HepG2 (cell line): ENCODE data around the gene GOLPH3. TPM values are rescaled to one million over a fixed set of nuclear protein-coding genes. Genes with fewer than 3 reads are reported as not detected.

Source experiments
- CBX2 ChIP-seq, 2 experiments: fragments of 200-600 bp in 1 of 2; sonication (generic); formaldehyde crosslinking in 1 of 2; IDR thresholded peaks; 2 replicates each; pipeline versions ENCODE4 v1.7.0 to v1.8.1; 2018 to 2022; ENCODE audit warnings: low read depth in 2 of 2, low read length in 1 of 2, mild to moderate bottlenecking in 1 of 2, missing genetic modification reagents in 1 of 2
- CHD2 ChIP-seq: IDR thresholded peaks from 2 replicates; pipeline ENCODE4 v1.6.1; 2011; ENCODE audit warnings: low read depth, low read length, improper control_type of control experiment
- DMAP1 ChIP-seq: IDR thresholded peaks from 2 replicates; pipeline ENCODE4 v1.6.1; 2016
- FOXJ3 ChIP-seq: sonication (generic); formaldehyde crosslinking; IDR thresholded peaks from 2 replicates; pipeline ENCODE4 v1.4.0; 2020; ENCODE audit warnings: missing genetic modification reagents, mild to moderate bottlenecking, borderline replicate concordance
- FOXP1 ChIP-seq, 2 experiments: fragments of 450-650 bp in 1 of 2; IDR thresholded peaks; 2 replicates each; pipeline ENCODE4 v1.6.1; 2017 to 2018; ENCODE audit warnings: antibody characterized with exemption in 1 of 2
- HDAC6 ChIP-seq: fragments of 200-600 bp; sonication (generic); IDR thresholded peaks from 2 replicates; pipeline ENCODE4 v1.7.0; 2017; ENCODE audit warnings: mild to moderate bottlenecking, antibody characterized with exemption, low read length, low read depth
- HHEX ChIP-seq: IDR thresholded peaks from 2 replicates; pipeline ENCODE4 v1.6.1; 2016; ENCODE audit warnings: control low read depth
- IRF2 ChIP-seq: IDR thresholded peaks from 2 replicates; pipeline ENCODE4 v1.6.1; 2018; ENCODE audit warnings: missing genetic modification reagents, missing compliant biosample characterization
- KLF11 ChIP-seq: IDR thresholded peaks from 2 replicates; pipeline ENCODE4 v1.6.1; 2016; ENCODE audit warnings: missing compliant biosample characterization
- MEF2D ChIP-seq: sonication (generic); formaldehyde crosslinking; IDR thresholded peaks from 2 replicates; pipeline ENCODE4 v1.5.1; 2020; ENCODE audit warnings: mild to moderate bottlenecking, missing genetic modification reagents
- NFATC3 ChIP-seq: sonication (generic); formaldehyde crosslinking; IDR thresholded peaks from 2 replicates; pipeline ENCODE4 v1.5.1; 2020; ENCODE audit warnings: mild to moderate bottlenecking, missing genetic modification reagents
- NRL ChIP-seq: sonication (generic); formaldehyde crosslinking; IDR thresholded peaks from 2 replicates; pipeline ENCODE4 v1.5.0; 2020; ENCODE audit warnings: missing genetic modification reagents, mild to moderate bottlenecking, moderate library complexity, borderline replicate concordance
- PHF21A ChIP-seq: sonication (generic); formaldehyde crosslinking; IDR thresholded peaks from 2 replicates; pipeline ENCODE4 v1.5.0; 2020; ENCODE audit warnings: mild to moderate bottlenecking, missing genetic modification reagents
- RARG ChIP-seq: sonication (generic); formaldehyde crosslinking; IDR thresholded peaks from 2 replicates; pipeline ENCODE4 v1.4.0; 2020; ENCODE audit warnings: low read depth, mild to moderate bottlenecking, missing genetic modification reagents
- REL ChIP-seq: sonication (generic); formaldehyde crosslinking; conservative IDR thresholded peaks from 2 replicates; pipeline ENCODE4 v1.8.0; 2022; ENCODE audit warnings: mild to moderate bottlenecking, missing genetic modification reagents, moderate library complexity
- RFX5 ChIP-seq: IDR thresholded peaks from 2 replicates; pipeline ENCODE4 v1.6.1; 2011; ENCODE audit warnings: low read depth, low read length, improper control_type of control experiment
- SPEN ChIP-seq: sonication (generic); formaldehyde crosslinking; IDR thresholded peaks from 2 replicates; pipeline ENCODE4 v1.5.1; 2020; ENCODE audit warnings: low read depth, mild to moderate bottlenecking, missing genetic modification reagents
- TBL1XR1 ChIP-seq: fragments of 150-350 bp; IDR thresholded peaks from 2 replicates; pipeline ENCODE4 v1.6.1; 2014; ENCODE audit warnings: borderline replicate concordance, low read length; ENCODE audit not compliant: partially characterized antibody
- TOPORS ChIP-seq: sonication (generic); formaldehyde crosslinking; IDR thresholded peaks from 2 replicates; pipeline ENCODE4 v1.8.0; 2023; ENCODE audit warnings: mild to moderate bottlenecking, missing genetic modification reagents
- XRCC5 ChIP-seq: fragments of 200-400 bp; formaldehyde crosslinking; optimal IDR thresholded peaks from 2 replicates; pipeline ENCODE3; 2017; ENCODE audit warnings: mild to moderate bottlenecking, low read length
- ZBTB20 ChIP-seq: sonication (generic); formaldehyde crosslinking; IDR thresholded peaks from 2 replicates; pipeline ENCODE4 v1.8.1; 2023; ENCODE audit warnings: missing genetic modification reagents, low read depth, mild to moderate bottlenecking, borderline replicate concordance
- ZBTB38 ChIP-seq: sonication (generic); formaldehyde crosslinking; IDR thresholded peaks from 2 replicates; pipeline ENCODE4 v1.5.1; 2020; ENCODE audit warnings: mild to moderate bottlenecking, missing genetic modification reagents
- ZC3H4 ChIP-seq: sonication (generic); formaldehyde crosslinking; IDR thresholded peaks from 2 replicates; pipeline ENCODE4 v1.4.0; 2020; ENCODE audit warnings: missing genetic modification reagents, borderline replicate concordance
- ZNF232 ChIP-seq: sonication (generic); formaldehyde crosslinking; IDR thresholded peaks from 2 replicates; pipeline ENCODE4 v1.4.0; 2020; ENCODE audit warnings: missing genetic modification reagents, borderline replicate concordance
- ZNF251 ChIP-seq: sonication (generic); formaldehyde crosslinking; IDR thresholded peaks from 2 replicates; pipeline ENCODE4 v1.9.0; 2021; ENCODE audit warnings: mild to moderate bottlenecking, missing genetic modification reagents
- ZNF562 ChIP-seq: sonication (generic); formaldehyde crosslinking; IDR thresholded peaks from 2 replicates; pipeline ENCODE4 v1.8.0; 2022; ENCODE audit warnings: missing genetic modification reagents, borderline replicate concordance
- ZNF746 ChIP-seq: sonication (generic); formaldehyde crosslinking; IDR thresholded peaks from 2 replicates; pipeline ENCODE4 v1.8.0; 2022; ENCODE audit warnings: mild to moderate bottlenecking, missing genetic modification reagents
- ZNF768 ChIP-seq: sonication (generic); formaldehyde crosslinking; IDR thresholded peaks from 2 replicates; pipeline ENCODE4 v1.4.0; 2020; ENCODE audit warnings: missing genetic modification reagents
- polyA plus RNA-seq, 8 experiments: library from polyadenylated mRNA; depleted of rRNA in 3 of 8; stranded (reverse) in 7 of 8; unstranded in 1 of 8; fragments of >200 nt; fragmentation: Illumina TruSeq in 4 of 8; extraction: Trizol in 4 of 8; gene quantifications; 2 replicates each; pipeline versions ENCODE4 v1.2.1 to v1.2.3, GENCODE V29; 2011 to 2016; ENCODE audit warnings: low read depth in 4 of 8, missing spikeins in 1 of 8, mixed read lengths in 1 of 8; ENCODE audit not compliant: insufficient read depth in 1 of 8
- total RNA-seq, 5 experiments: library from RNA; depleted of rRNA; stranded (reverse); fragments of >200 nt; fragmentation: Illumina TruSeq; extraction: Trizol; gene quantifications; 2 replicates each; pipeline ENCODE4 v1.2.3, GENCODE V29; 2016; ENCODE audit warnings: low read depth in 1 of 5
- TF ChIP-seq, protein P1 (sequence below): sonication (generic); formaldehyde crosslinking; IDR thresholded peaks from 2 replicates; pipeline ENCODE4 v1.4.0; 2020; ENCODE audit warnings: mild to moderate bottlenecking, missing genetic modification reagents
- TF ChIP-seq, protein P2 (sequence below): sonication (generic); formaldehyde crosslinking; IDR thresholded peaks from 2 replicates; pipeline ENCODE4 v1.5.0; 2020; ENCODE audit warnings: missing genetic modification reagents, mild to moderate bottlenecking, borderline replicate concordance

GOLPH3 gene
- total and polyA plus RNA-seq, 2 of the 13 experiments (the other 11 are each of a cell fraction or from before 2014, with no cell fraction given), result 59.5 to 84.5 TPM

DNA sequence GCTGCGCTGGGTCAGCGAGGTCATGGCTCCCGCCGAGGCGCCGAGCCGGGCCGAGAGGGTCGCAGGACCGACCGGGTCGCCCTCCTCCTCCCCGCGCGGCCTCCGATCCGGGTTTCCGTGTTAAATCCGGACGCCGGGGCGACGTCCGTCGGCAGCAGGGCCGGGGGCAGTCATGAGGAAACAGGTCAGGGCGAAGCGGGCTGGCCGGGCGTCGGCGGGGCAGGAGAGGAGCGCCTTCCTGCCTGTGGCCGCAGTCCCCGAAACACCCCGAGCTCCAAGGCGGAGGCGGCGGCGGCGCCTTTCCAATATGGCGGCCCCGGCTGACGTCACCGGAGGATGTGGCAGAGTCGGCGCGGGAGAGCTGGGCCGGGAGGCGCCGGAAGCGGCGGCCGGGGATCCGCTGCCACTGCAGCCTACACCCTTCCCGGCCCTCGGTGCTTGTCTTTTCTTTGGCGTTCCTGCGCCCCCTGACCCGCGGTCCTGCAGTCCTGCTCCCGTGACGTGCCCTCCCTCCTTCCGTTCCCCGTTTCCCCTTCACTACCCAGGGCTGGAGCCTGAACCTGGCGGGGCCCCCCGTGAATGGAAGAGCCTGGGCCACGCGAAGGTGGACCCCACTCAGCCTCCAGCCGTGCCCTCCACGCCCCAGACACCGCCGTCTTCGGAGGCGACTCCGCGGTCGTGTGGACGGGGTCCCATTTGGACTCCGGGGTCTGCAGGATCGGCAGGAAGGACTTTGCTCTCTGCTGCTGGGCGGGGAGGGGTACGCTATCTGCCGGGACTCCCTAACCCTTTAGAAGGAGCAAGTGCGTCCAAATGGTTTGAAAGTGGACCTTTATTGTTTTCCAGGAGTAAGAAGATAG lies at the start of gene GOLPH3 (continued):
- TF ChIP-seq ZNF746 (CRISPR knock-in tag), result peak; percentile 86; the same call in 1 of the 2 replicates
- TF ChIP-seq ZNF251 (CRISPR knock-in tag), result 0 out of 2 replicates have a peak, but pooled peaks have one; percentile 63
- TF ChIP-seq REL (CRISPR knock-in tag), result no peak
- TF ChIP-seq, protein P1, sequence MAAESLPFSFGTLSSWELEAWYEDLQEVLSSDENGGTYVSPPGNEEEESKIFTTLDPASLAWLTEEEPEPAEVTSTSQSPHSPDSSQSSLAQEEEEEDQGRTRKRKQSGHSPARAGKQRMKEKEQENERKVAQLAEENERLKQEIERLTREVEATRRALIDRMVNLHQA (CRISPR knock-in tag), result no peak
- peak; percentile 85; the same call in 1 of the 2 replicates for TF ChIP-seq RARG
- peak; percentile 45; the same call in 1 of the 2 replicates for TF ChIP-seq TOPORS (CRISPR knock-in tag)
- no peak for TF ChIP-seq ZNF562 (CRISPR knock-in tag)
- TF ChIP-seq DMAP1 (CRISPR knock-in tag), result peak; percentile 94; the same call in 1 of the 2 replicates
- TF ChIP-seq ZBTB20 (CRISPR knock-in tag), result no peak
- TF ChIP-seq ZC3H4 (CRISPR knock-in tag), result no peak
- no peak for TF ChIP-seq CBX2 (IDR thresholded peaks at IDR 0.05; ENCODE audit: low read depth, low read length)
- no peak; the same call in 1 of the 2 replicates for TF ChIP-seq CBX2 (CRISPR knock-in tag; IDR thresholded peaks at IDR 0.05; ENCODE audit: low read depth)
- TF ChIP-seq, protein P2, sequence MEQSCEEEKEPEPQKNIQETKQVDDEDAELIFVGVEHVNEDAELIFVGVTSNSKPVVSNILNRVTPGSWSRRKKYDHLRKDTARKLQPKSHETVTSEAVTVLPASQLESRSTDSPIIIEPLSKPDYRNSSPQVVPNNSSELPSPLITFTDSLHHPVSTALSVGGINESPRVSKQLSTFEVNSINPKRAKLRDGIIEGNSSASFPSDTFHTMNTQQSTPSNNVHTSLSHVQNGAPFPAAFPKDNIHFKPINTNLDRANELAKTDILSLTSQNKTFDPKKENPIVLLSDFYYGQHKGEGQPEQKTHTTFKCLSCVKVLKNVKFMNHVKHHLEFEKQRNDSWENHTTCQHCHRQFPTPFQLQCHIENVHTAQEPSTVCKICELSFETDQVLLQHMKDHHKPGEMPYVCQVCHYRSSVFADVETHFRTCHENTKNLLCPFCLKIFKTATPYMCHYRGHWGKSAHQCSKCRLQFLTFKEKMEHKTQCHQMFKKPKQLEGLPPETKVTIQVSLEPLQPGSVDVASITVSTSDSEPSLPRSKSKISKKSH, result peak; percentile 76; the same call in 1 of the 2 replicates
- no peak for TF ChIP-seq NFATC3 (CRISPR knock-in tag)
- no peak for TF ChIP-seq CHD2
- peak; percentile 89 for TF ChIP-seq ZBTB38
- TF ChIP-seq RFX5, result 0 out of 2 replicates have a peak, but pooled peaks have one; percentile 17
- no peak for TF ChIP-seq HHEX (CRISPR knock-in tag)
- TF ChIP-seq MEF2D (CRISPR knock-in tag), result peak; percentile 77
- peak; percentile 58; the same call in 1 of the 2 replicates for TF ChIP-seq FOXJ3
- no peak for TF ChIP-seq XRCC5
- TF ChIP-seq FOXP1 (IDR thresholded peaks at IDR 0.05), result no peak
- no peak for TF ChIP-seq FOXP1 (CRISPR knock-in tag; IDR thresholded peaks at IDR 0.05)
- peak; percentile 75; the same call in 1 of the 2 replicates for TF ChIP-seq ZNF232 (CRISPR knock-in tag)
- peak; percentile 9; the same call in 1 of the 2 replicates for TF ChIP-seq ZNF768 (CRISPR knock-in tag)
- peak; percentile 70; the same call in 1 of the 2 replicates for TF ChIP-seq PHF21A (CRISPR knock-in tag)
- TF ChIP-seq IRF2, result peak; percentile 17; the same call in 1 of the 2 replicates
- peak; percentile 77 for TF ChIP-seq SPEN (CRISPR knock-in tag)
- peak; percentile 23 for TF ChIP-seq TBL1XR1
- TF ChIP-seq NRL (CRISPR knock-in tag), result peak; percentile 95
- no peak for TF ChIP-seq HDAC6
- TF ChIP-seq KLF11 (CRISPR knock-in tag), result no peak
